GM23338 (cell line): ENCODE measurements around the gene ZDHHC1. TPM values are rescaled to one million over a fixed set of nuclear protein-coding genes. Genes with fewer than 3 reads are reported as not detected.

ENCODE experiments used
- ATAC-seq: fragments of 200-7000 bp; cut with Tn5 transposase; 3 replicates; pipeline ENCODE4 v1.9.1; 2020
- DNase-seq: peaks from one replicate; pipeline ENCODE4 v3.0.0-alpha.2; 2015; ENCODE audit warnings: low spot score
- H2AFZ ChIP-seq: fragments of 200-600 bp; sonication (generic); 2 replicates; pipeline ENCODE4 v1.8.0; 2016; ENCODE audit warnings: antibody characterized with exemption, mild to moderate bottlenecking, moderate library complexity
- H3F3A ChIP-seq: fragments of 200-600 bp; sonication (generic); replicated peaks from 2 replicates; pipeline ENCODE4 v1.8.0; 2017; ENCODE audit warnings: antibody characterized with exemption, mixed run types, low read depth
- H3K27ac ChIP-seq: fragments of 200-600 bp; sonication (generic); 2 replicates; pipeline ENCODE4 v1.6.1; 2016; ENCODE audit warnings: low read depth
- H3K27me3 ChIP-seq: fragments of 200-600 bp; sonication (generic); 2 replicates; pipeline ENCODE4 v1.8.0; 2016; ENCODE audit warnings: mild to moderate bottlenecking, mixed run types, moderate library complexity; ENCODE audit not compliant: insufficient read depth
- H3K36me3 ChIP-seq: fragments of 200-600 bp; sonication (generic); 2 replicates; pipeline ENCODE4 v1.8.0; 2016; ENCODE audit warnings: mild to moderate bottlenecking; ENCODE audit not compliant: insufficient read depth
- H3K4me1 ChIP-seq: fragments of 200-600 bp; sonication (generic); 2 replicates; pipeline ENCODE4 v1.8.0; 2016; ENCODE audit warnings: mild to moderate bottlenecking, moderate library complexity; ENCODE audit not compliant: insufficient read depth
- H3K4me2 ChIP-seq: fragments of 200-600 bp; sonication (generic); 2 replicates; pipeline ENCODE4 v1.7.1; 2017; ENCODE audit warnings: mixed run types
- H3K4me3 ChIP-seq: fragments of 200-600 bp; sonication (generic); 2 replicates; pipeline ENCODE4 v1.6.1; 2016; ENCODE audit warnings: mixed run types
- H3K79me2 ChIP-seq: fragments of 200-600 bp; sonication (generic); replicated peaks from 2 replicates; pipeline ENCODE4 v1.8.0; 2017; ENCODE audit warnings: mild to moderate bottlenecking; ENCODE audit not compliant: insufficient read depth
- H3K9me2 ChIP-seq: fragments of 200-600 bp; sonication (generic); 2 replicates; pipeline ENCODE4 v1.8.0; 2017; ENCODE audit not compliant: insufficient read depth
- H4K20me1 ChIP-seq: fragments of 200-600 bp; sonication (generic); replicated peaks from 2 replicates; pipeline ENCODE4 v1.8.0; 2017; ENCODE audit warnings: mild to moderate bottlenecking; ENCODE audit not compliant: insufficient read depth
- H3K27ac Mint-ChIP-seq: 2 replicates; pipeline ENCODE4 v1.8.0; 2020; ENCODE audit warnings: inconsistent platforms, mild to moderate bottlenecking, moderate library complexity, mixed read lengths
- H3K27me3 Mint-ChIP-seq: 3 replicates; pipeline ENCODE4 v1.8.0; 2022; ENCODE audit warnings: low read depth, mild to moderate bottlenecking, moderate library complexity, mixed read lengths, inconsistent platforms; ENCODE audit not compliant: insufficient read depth, poor library complexity
- H3K36me3 Mint-ChIP-seq: 3 replicates; pipeline ENCODE4 v1.8.0; 2021; ENCODE audit warnings: low read depth, mild to moderate bottlenecking, inconsistent platforms, moderate library complexity, mixed read lengths
- H3K4me1 Mint-ChIP-seq: 3 replicates; pipeline ENCODE4 v1.8.0; 2020; ENCODE audit warnings: mild to moderate bottlenecking, inconsistent platforms, mixed read lengths
- H3K4me3 Mint-ChIP-seq: 3 replicates; pipeline ENCODE4 v1.8.0; 2021; ENCODE audit warnings: moderate library complexity, mild to moderate bottlenecking, inconsistent platforms, mixed read lengths
- H3K9me3 Mint-ChIP-seq: 3 replicates; pipeline ENCODE4 v1.8.0; 2020; ENCODE audit warnings: moderate library complexity, mild to moderate bottlenecking, inconsistent platforms, mixed read lengths
- CTCF ChIP-seq, 2 experiments: fragments of 200-600 bp in 1 of 2; sonication (generic) in 1 of 2; conservative IDR thresholded peaks; 2 replicates each; pipeline versions ENCODE4 v1.5.1 to v1.6.1; 2016 to 2017; ENCODE audit warnings: antibody characterized with exemption in 2 of 2, low read depth in 2 of 2, mild to moderate bottlenecking in 2 of 2, moderate library complexity in 1 of 2
- EZH2 ChIP-seq: fragments of 200-600 bp; sonication (generic); IDR thresholded peaks from one replicate; pipeline ENCODE4 v1.8.0; 2017; ENCODE audit warnings: antibody characterized with exemption, mild to moderate bottlenecking, low read depth; ENCODE audit not compliant: unreplicated experiment
- JUNB ChIP-seq: IDR thresholded peaks from one replicate; pipeline ENCODE4 v1.6.1; 2016; ENCODE audit warnings: antibody characterized with exemption; ENCODE audit not compliant: unreplicated experiment
- POLR2AphosphoS5 ChIP-seq: IDR thresholded peaks from 2 replicates; pipeline ENCODE4 v1.6.1; 2016; ENCODE audit warnings: antibody characterized with exemption, low read depth
- REST ChIP-seq: IDR thresholded peaks from one replicate; pipeline ENCODE4 v1.6.1; 2018; ENCODE audit warnings: antibody characterized with exemption; ENCODE audit not compliant: unreplicated experiment
- STAT1 ChIP-seq: IDR thresholded peaks from one replicate; pipeline ENCODE4 v1.6.1; 2016; ENCODE audit warnings: antibody characterized with exemption; ENCODE audit not compliant: unreplicated experiment
- ZNF114 ChIP-seq: fragments of 250-450 bp; sonication (Bioruptor Pico); IDR thresholded peaks from 2 replicates; pipeline ENCODE4 v1.5.0; 2020; ENCODE audit warnings: mild to moderate bottlenecking, moderate library complexity
- ZNF331 ChIP-seq: fragments of 250-450 bp; sonication (Bioruptor Pico); IDR thresholded peaks from 2 replicates; pipeline ENCODE4 v1.5.0; 2020; ENCODE audit warnings: low read depth, mild to moderate bottlenecking, moderate library complexity
- ZNF462 ChIP-seq: fragments of 250-450 bp; sonication (Bioruptor Pico); IDR thresholded peaks from 2 replicates; pipeline ENCODE4 v1.5.0; 2020; ENCODE audit warnings: mild to moderate bottlenecking, moderate library complexity
- polyA plus RNA-seq: library from polyadenylated mRNA; unstranded; fragments of >200 nt; fragmentation: Nextera tagmentation; extraction: Ambion mirVana; gene quantifications from 2 replicates; pipeline ENCODE4 v1.2.1, GENCODE V29; 2016
- total RNA-seq: library from RNA; depleted of rRNA; stranded (reverse); fragments of >200 nt; shearing (Covaris generic); gene quantifications from 2 replicates; pipeline ENCODE4 v1.2.3, GENCODE V29; 2014

Gene ZDHHC1
- total and polyA plus RNA-seq, 2 experiments from 2014 or later, result 1.4 to 2.7 TPM

GRCh38 chr16:67390816-67391423 lies 25.4 kb downstream of the ZDHHC1 start:
- no peak for DNase-seq
- H3K79me2 ChIP-seq, result no peaks in the 10 kb centered on the region
- no peaks in the 10 kb centered on the region for H3K36me3 Mint-ChIP-seq
- H3K9me2 ChIP-seq, result no peaks in the 10 kb centered on the region
- no peak overlapping the region for H3K27ac Mint-ChIP-seq
- H3K4me3 ChIP-seq, result no peak overlapping the region
- no peak overlapping the region for H3K4me2 ChIP-seq
- H3K9me3 Mint-ChIP-seq, result no peaks in the 10 kb centered on the region
- no peak overlapping the region for H3K27ac ChIP-seq
- H3K27me3 ChIP-seq, result peaks cover 43% of the 10 kb centered on the region
- H3K4me1 Mint-ChIP-seq, result peaks cover 30% of the 10 kb centered on the region
- peaks cover 34% of the 10 kb centered on the region for H3K4me1 ChIP-seq
- H3K27me3 Mint-ChIP-seq, result peaks cover 53% of the 10 kb centered on the region
- H3F3A ChIP-seq, result 0 out of 2 replicates have a peak, but pooled peaks cover 8% of the 10 kb centered on the region
- no peak for ATAC-seq
- H2AFZ ChIP-seq, result no peak overlapping the region
- no peaks in the 10 kb centered on the region for H4K20me1 ChIP-seq
- H3K36me3 ChIP-seq, result no peaks in the 10 kb centered on the region
- no peak overlapping the region for H3K4me3 Mint-ChIP-seq
- TF ChIP-seq CTCF (conservative IDR thresholded peaks at IDR 0.05; ENCODE audit: low read depth in 2 of 2) (no peak), JUNB (no peak), STAT1 (no peak), REST (no peak), ZNF462 (no peak), ZNF114 (CRISPR knock-in tag) (no peak), POLR2AphosphoS5 (no peak), ZNF331 (no peak), EZH2 (no peak)
